DMS79 (cell line): Measurements from ENCODE around the gene TMEM19.

Experiments
- DNase-seq: peaks from one replicate; lab custom pipeline; 2025; lab: John Stamatoyannopoulos, UW

Gene TMEM19

GRCh38 chr12:71718611-71719010 lies 32.7 kb downstream of the TMEM19 start:
- DNase-seq, result no peak

GRCh38 chr12:71719647-71720370 lies 33.9 kb downstream of the TMEM19 start:
- DNase-seq, result no peak

GRCh38 chr12:71721783-71722505 lies 36.1 kb downstream of the TMEM19 start:
- no peak for DNase-seq

DNA sequence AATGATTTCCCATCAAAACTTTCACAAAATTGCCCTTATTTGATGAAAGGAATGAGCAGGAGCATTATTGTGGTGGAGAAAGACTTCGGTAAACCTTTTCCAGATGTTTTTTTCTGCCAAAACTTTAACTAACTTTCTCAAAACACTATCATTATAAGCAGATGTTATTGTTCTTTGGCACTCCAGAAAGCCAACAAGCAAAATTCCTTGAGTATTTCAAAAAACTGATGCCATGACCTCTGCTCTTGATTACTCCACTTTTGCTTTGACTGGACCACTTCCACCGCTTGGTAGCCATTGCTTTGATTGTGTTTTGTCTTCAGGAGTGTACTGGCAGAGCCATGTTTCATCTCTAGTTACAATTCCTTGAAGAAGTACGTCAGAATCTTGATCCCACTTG lies 39.1 kb downstream of the TMEM19 start:
- no peak for DNase-seq

- DNase-seq, result no peak
Measured at GRCh38 chr12:71726548-71726947, 40.7 kb downstream of the TMEM19 start.

DNA sequence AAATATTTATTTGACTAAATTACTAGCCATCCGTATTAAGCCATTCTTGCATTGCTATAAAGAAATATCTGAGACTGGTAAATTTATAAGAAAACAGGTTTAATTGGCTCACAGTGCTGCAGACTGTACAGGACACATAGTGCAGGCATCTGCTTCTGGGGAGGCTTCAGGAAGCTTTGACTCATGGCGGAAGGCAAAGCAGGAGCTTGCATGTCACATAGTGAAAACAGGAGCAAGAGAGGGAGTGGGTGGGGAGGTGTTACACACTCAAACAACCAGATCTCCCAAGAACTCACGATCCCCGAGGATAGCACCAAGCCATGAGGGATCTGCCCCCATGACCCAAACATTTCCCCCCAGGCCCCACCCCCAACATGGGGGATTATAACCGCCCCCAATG lies 42.1 kb downstream of the TMEM19 start:
- no peak for DNase-seq

DNA sequence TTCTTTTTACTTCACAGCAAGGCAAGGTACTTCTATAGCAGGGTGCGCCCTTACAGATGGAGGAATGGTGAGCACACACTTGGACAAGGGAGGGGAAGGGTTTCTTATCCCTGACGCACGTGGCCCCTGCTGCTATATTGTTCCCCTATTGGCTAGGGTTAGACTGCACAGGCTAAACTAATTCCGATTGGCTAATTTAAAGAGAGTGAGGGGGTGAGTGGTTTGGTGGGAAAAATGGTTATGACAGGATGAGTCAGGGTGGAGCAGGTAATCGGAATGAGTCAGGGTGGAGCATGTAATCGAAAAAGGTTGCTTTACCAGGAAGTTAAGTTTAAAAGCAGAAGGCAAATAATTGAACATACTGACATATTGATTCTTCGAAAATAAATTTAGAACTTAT lies 45.1 kb downstream of the TMEM19 start:
- no peak for DNase-seq

DNA sequence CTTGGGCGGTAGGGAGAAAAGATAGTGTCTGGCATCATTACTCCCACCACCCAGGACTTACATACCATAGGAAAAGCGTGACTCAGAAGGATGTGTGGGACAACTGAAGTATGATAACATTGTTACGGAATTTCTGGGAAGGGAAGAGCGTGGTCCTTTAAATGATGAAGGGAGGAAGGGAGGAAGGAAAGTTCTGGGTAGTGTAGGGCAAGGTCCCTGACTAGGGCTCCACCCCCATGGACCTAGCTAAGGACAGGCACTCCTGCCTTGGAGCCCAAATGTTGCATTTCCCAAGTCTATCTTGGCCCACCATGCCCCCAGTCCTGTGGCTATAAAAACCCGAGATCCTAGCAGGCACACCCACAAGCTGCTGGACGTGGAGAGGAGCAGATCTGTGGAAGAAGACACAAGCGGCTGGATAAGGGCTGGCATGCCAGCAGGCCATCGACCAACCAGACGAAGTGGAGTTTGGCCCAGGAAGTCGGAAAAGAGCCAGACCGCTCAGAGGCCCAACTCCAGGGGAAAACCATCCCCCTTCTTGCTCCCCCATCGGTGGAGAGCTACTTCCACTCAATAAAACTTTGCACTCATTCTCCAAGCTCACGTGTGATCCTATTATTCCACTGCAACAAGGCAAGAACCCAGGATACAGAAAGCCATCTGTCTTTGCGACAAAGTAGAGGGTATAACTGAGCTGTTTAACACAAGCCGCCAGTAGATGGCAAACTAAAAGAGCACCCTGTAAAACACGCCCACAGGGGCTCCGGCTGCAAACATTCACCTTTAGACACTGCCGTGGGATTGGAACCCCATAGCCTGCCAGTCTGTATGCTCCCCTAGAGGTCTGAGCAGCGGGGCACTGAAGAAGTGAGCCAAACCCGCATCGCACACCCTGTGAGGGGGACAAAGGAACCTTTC lies 45.8 kb downstream of the TMEM19 start:
- DNase-seq, result no peak

DNA sequence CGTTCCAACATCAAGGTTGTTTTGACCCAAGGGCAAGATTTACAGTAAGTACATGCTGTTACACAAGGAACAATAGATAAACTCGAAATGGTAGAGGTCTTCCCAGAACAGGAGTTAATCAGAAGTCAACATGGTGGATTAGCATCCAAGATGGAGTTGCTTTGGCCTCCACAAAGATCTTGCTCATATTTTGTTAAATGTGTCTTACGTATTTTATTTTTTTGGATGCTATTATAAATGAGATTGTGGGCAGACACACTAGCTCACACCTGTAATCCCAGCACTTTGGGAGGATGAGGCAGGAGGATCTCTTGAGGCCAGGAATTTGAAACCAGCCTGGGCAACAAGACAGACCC lies 46.5 kb downstream of the TMEM19 start:
- no peak for DNase-seq

DNA sequence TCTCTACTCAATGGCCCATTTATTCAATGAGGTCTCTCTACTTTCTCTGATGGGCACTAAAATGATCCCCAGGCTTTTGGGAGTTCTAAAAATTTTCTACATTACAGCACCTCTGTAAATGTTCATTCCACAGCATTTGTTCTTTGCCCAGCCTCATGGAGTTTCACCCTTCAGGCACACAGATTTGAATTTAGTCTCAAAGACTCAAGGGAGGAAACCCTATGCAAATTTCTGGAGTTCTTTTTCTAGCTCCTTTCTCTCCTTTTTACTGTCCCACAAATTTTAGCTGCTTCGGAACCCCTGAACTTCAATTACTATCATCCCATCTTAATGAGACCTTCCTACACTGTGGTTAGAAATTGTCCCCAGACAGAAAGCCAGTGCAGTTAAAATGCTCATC lies 51.3 kb downstream of the TMEM19 start:
- no peak for DNase-seq

GRCh38 chr12:71742998-71743397 lies 57.1 kb downstream of the TMEM19 start:
- DNase-seq, result no peak

- no peak for DNase-seq
Measured at GRCh38 chr12:71744522-71745300, 58.8 kb downstream of the TMEM19 start.

DNA sequence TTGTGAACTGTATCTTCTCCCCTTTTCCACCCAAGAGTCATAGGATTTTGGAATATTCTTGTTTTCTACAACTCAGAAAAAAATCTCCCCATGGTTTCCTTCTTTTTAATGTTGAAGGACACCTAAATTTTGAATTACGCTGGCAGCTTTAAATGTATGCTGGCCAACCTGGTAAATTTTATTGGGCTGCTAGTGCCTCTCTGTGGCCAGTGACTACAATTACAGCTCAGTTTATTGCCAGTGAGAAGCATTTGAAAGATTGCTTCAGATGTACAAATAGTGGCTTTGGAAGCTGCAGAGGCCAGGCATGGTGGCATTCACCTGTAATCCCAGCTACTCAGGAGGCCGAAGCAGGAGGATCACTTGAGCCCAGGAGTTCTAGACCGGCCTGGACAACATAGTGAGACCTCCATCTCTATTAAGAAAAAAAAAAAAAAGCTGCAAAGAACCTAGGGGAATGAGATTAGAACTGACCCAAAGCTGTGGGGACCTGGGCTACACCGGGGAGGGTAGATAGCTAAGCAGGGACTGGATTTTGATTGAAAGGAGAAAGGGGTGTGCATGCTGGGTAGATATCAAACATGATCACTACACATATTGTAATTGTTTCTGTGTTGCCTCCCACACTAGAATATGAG lies 61.2 kb downstream of the TMEM19 start:
- no peak for DNase-seq

DNA sequence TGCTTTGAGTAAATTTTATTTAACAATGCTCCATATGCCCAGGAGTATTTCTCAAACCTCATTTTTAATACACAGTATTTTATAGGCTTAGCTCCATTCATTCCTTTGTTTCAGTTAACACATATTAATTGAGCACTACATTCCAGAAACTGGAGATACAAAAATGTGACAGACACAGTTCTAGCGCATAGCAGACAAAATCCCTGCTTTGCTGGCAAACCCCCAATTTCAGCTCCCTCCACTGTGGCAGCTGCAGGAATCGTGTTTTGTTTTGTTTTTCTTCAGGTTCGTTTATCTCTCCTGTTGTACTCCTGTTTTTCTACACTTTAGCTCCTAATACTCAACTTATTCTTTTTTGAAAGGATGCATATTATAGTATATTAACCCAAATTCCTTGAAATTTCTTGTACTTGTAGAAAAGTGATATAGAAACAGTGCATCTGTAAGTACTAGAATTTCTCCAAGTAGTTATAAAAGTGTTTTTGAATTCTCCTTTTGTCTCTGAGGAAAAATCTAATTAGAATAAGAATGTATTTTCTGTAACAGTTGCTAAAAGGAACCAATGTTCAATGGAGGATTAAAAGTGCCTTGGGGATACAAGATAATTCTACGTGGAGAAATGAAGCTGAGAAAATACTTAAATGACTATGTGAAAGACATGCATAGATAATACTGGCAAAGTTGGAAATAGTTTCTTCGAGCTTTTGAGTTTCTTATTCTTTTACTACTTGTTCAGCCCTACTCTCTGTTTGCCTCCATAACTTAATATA lies 62.4 kb downstream of the TMEM19 start:
- no peak for DNase-seq

DNA sequence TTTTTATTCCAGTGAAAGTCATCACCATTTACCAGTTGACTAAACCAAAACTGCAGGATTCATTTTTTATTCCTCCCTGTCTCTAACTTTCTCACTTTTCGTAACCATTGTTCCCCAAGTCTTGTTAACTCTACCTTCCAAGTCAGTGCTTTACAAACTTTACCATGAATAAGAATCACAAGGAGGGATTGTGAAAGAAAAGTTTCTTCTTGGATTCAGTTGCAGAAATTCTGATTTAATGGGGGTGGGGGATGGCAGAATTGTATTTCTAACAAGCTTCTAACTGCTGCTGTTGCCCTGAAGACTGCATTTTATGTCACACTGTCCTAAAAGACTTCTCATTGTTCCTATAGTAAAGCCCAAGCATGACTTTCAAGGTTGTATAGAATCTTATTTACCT lies 63.8 kb downstream of the TMEM19 start:
- no peak for DNase-seq

- no peak for DNase-seq
Measured at GRCh38 chr12:71752891-71753290, 67.0 kb downstream of the TMEM19 start.
